Keratinocyte (primary cell): ENCODE data around the gene DBP.

ENCODE experiments used
- CTCF ChIP-seq, 3 experiments: IDR thresholded peaks in 1 of 3; conservative IDR thresholded peaks in 1 of 3; optimal IDR thresholded peaks in 1 of 3; 2 replicates in 2 of 3; 3 replicates in 1 of 3; pipeline versions ENCODE3 to v1.5.1; 2011; ENCODE audit warnings: low read length in 3 of 3, mild to moderate bottlenecking in 3 of 3, moderate library complexity in 2 of 3, control low read depth in 1 of 3, inconsistent platforms in 1 of 3; ENCODE audit not compliant: insufficient read depth in 2 of 3; ENCODE audit errors: extremely low read depth in 1 of 3
- EZH2 ChIP-seq: IDR thresholded peaks from one replicate; pipeline ENCODE4 v1.6.1; 2012; ENCODE audit warnings: inconsistent platforms, mild to moderate bottlenecking, low read length, moderate library complexity

GRCh38 chr19:48673436-48674100 is 36.4 kb upstream of the DBP start:
- TF ChIP-seq CTCF (optimal IDR thresholded peaks at IDR 0.05 in 1 of 3, IDR thresholded peaks at IDR 0.05 in 1 of 3, conservative IDR thresholded peaks at IDR 0.05 in 1 of 3; ENCODE audit: extremely low read depth in 1 of 3, insufficient read depth in 2 of 3, low read length in 3 of 3) (no peak), EZH2 (no peak)
